ENCODE measurements around the gene INIP.

Gene INIP

GRCh38 chr9:112703304-112703703, 14.6 kb downstream of the INIP start:
- Histone ChIP-seq H3K27ac (ENCODE audit: low read depth, low read length) (no peak overlapping the region), H3K9me2 (replicated peaks; ENCODE audit: control insufficient read depth, low read length) (no peaks in the 10 kb centered on the region), H3K4me1 (ENCODE audit: control insufficient read depth, low read length) (peaks cover 26% of the 10 kb centered on the region), H3K27me3 (ENCODE audit: control insufficient read depth, low read length) (no peaks in the 10 kb centered on the region), H3K9me3 (ENCODE audit: control insufficient read depth, insufficient read depth, low read length) (no peaks in the 10 kb centered on the region), H3K36me3 (ENCODE audit: control insufficient read depth, low read length) (peaks cover 50% of the 10 kb centered on the region), H3K79me2 (ENCODE audit: control insufficient read depth, low read length) (peaks cover 75% of the 10 kb centered on the region), H4K20me1 (ENCODE audit: control insufficient read depth, insufficient read depth, low read depth, low read length) (0 out of 2 replicates have a peak, but pooled peaks cover 3% of the 10 kb centered on the region), H3K4me3 (ENCODE audit: low read length) (no peak overlapping the region), H3K4me2 (ENCODE audit: low read length) (no peak overlapping the region), H3F3A (ENCODE audit: control insufficient read depth, insufficient read depth) (peaks cover 9% of the 10 kb centered on the region; the same call in 1 of the 2 replicates)
- no peak for TF ChIP-seq EZH2phosphoT487 (IDR thresholded peaks at IDR 0.05; ENCODE audit: borderline replicate concordance, low read length)
- TF ChIP-seq CTCF (IDR thresholded peaks at IDR 0.05; ENCODE audit: low read depth, low read length, poor library complexity, severe bottlenecking): no peak

GRCh38 chr9:112700085-112700484, 17.8 kb downstream of the INIP start:
- Histone ChIP-seq H3F3A (ENCODE audit: control insufficient read depth, insufficient read depth) (0 out of 2 replicates have a peak, but pooled peaks cover 6% of the 10 kb centered on the region), H3K4me2 (ENCODE audit: low read length) (no peak overlapping the region), H3K9me2 (replicated peaks; ENCODE audit: control insufficient read depth, low read length) (no peaks in the 10 kb centered on the region), H3K4me3 (ENCODE audit: low read length) (no peak overlapping the region), H4K20me1 (ENCODE audit: control insufficient read depth, insufficient read depth, low read depth, low read length) (no peaks in the 10 kb centered on the region), H3K36me3 (ENCODE audit: control insufficient read depth, low read length) (peaks cover 56% of the 10 kb centered on the region), H3K79me2 (ENCODE audit: control insufficient read depth, low read length) (peaks cover 61% of the 10 kb centered on the region), H3K27me3 (ENCODE audit: control insufficient read depth, low read length) (no peaks in the 10 kb centered on the region), H3K4me1 (ENCODE audit: control insufficient read depth, low read length) (peaks cover 29% of the 10 kb centered on the region), H3K9me3 (ENCODE audit: control insufficient read depth, insufficient read depth, low read length) (no peaks in the 10 kb centered on the region), H3K27ac (ENCODE audit: low read depth, low read length) (no peak overlapping the region)
- TF ChIP-seq CTCF (IDR thresholded peaks at IDR 0.05; ENCODE audit: low read depth, low read length, poor library complexity, severe bottlenecking): no peak

GRCh38 chr9:112699230-112699629, 18.7 kb downstream of the INIP start:
- Histone ChIP-seq H3K9me3 (ENCODE audit: control insufficient read depth, insufficient read depth, low read length) (no peaks in the 10 kb centered on the region), H3F3A (ENCODE audit: control insufficient read depth, insufficient read depth) (0 out of 2 replicates have a peak, but pooled peaks cover 6% of the 10 kb centered on the region), H3K4me3 (ENCODE audit: low read length) (no peak overlapping the region), H3K4me2 (ENCODE audit: low read length) (peak overlapping the region; percentile 36), H3K4me1 (ENCODE audit: control insufficient read depth, low read length) (peaks cover 26% of the 10 kb centered on the region), H3K36me3 (ENCODE audit: control insufficient read depth, low read length) (peaks cover 55% of the 10 kb centered on the region), H3K27me3 (ENCODE audit: control insufficient read depth, low read length) (no peaks in the 10 kb centered on the region), H3K9me2 (replicated peaks; ENCODE audit: control insufficient read depth, low read length) (no peaks in the 10 kb centered on the region), H4K20me1 (ENCODE audit: control insufficient read depth, insufficient read depth, low read depth, low read length) (no peaks in the 10 kb centered on the region), H3K27ac (ENCODE audit: low read depth, low read length) (no peak overlapping the region), H3K79me2 (ENCODE audit: control insufficient read depth, low read length) (peaks cover 55% of the 10 kb centered on the region)
- no peak for TF ChIP-seq EZH2phosphoT487 (IDR thresholded peaks at IDR 0.05; ENCODE audit: borderline replicate concordance, low read length)
- TF ChIP-seq CTCF (IDR thresholded peaks at IDR 0.05; ENCODE audit: low read depth, low read length, poor library complexity, severe bottlenecking): no peak

Data from DOHH2 (cell line).